Stimulated activated CD4-positive, alpha-beta T cell treated with anti-CD3 and anti-CD28 coated beads, Interleukin-1b, Interleukin-23, amount 100 ng/mL, for 24 hours (primary cell): ENCODE data around the gene F2RL1.
"Not testable (repeated sequence)": the region's sequence is repeated elsewhere in the genome, so short reads cannot be mapped to it uniquely, and the experiment has no call there.

ENCODE experiments used
- DNase-seq, 4 experiments: peaks; one replicate each; pipeline ENCODE4 v3.0.0-alpha.2; 2020; ENCODE audit warnings: low read depth in 4 of 4, low spot score in 1 of 4

F2RL1 gene, protein sequence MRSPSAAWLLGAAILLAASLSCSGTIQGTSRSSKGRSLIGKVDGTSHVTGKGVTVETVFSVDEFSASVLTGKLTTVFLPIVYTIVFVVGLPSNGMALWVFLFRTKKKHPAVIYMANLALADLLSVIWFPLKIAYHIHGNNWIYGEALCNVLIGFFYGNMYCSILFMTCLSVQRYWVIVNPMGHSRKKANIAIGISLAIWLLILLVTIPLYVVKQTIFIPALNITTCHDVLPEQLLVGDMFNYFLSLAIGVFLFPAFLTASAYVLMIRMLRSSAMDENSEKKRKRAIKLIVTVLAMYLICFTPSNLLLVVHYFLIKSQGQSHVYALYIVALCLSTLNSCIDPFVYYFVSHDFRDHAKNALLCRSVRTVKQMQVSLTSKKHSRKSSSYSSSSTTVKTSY

GRCh38 chr5:76818844-76819831 lies at the start of gene F2RL1:
Gene F2RL1, plus strand, starts transcription at chr5:76819030. Its CDS starts 153 bp downstream, at chr5:76819183.
- DNase-seq: peak in 2 of 4 experiments; percentile 20 to 36

DNA sequence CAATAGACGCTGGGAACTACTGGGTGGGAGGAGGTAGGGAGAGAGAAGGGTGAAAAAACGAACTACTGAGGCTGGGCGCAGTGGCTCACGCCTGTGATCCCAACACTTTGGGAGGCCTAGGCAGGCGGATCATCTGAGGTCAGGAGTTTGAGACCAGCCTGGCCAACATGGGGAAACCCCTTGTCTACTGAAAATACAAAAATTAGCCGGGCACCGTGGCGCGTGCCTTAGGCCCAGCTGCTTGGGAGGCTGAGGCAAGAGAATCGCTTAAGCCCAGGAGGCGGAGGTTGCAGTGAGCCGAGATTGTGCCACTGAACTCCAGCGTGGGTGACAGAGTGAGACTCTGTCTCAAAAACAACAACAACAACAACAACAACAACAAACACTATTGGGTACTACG lies 47.8 kb upstream of the F2RL1 start:
- not testable (repeated sequence) for DNase-seq

GRCh38 chr5:76771705-76772405 lies 47.0 kb upstream of the F2RL1 start:
- no peak for DNase-seq

- no peak for DNase-seq
Observed at GRCh38 chr5:76775921-76776320, 42.9 kb upstream of the F2RL1 start.

DNA sequence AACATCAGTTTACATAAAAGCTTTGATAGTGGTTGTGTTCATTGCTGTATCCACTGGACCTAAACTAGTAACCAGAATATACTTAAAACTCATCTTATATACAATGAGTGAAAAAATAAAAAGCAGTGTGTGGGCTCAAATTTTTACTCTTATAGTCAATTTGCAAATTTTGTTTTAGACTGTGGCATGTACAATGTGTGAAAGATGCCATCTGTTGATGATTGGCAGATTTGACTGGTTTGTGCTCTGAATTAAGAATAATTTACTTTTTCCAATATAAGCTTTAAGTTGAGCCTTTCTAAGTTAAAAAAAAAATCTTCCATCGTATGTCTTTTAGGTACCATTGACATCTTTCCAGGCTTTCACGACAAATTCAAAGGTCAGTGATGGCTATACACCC lies 42.4 kb upstream of the F2RL1 start:
- no peak for DNase-seq

DNA sequence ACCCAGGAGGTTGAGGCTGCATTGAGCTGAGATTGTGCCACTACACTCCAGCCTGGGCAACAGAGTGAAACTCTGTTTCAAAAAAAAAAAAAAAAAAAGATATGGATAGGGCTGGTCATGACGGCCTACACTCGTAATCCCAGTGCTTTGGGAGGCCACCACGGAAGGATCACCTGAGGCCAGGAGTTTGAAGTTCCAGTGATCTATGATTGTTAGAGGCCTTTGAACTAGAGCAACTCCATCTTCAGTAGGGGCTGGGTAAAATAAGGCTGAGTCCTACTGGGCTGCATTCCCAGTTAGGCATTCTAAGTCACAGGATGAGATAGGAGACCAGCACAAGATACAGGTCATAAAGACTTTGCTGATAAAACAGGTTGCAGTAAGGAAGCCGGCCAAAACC lies 38.2 kb upstream of the F2RL1 start:
- not testable (repeated sequence) for DNase-seq

- DNase-seq: no peak
Observed at GRCh38 chr5:76781775-76782174, 37.1 kb upstream of the F2RL1 start.

GRCh38 chr5:76782444-76782843 lies 36.4 kb upstream of the F2RL1 start:
- DNase-seq: no peak

GRCh38 chr5:76787237-76787636 lies 31.6 kb upstream of the F2RL1 start:
- no peak for DNase-seq

DNA sequence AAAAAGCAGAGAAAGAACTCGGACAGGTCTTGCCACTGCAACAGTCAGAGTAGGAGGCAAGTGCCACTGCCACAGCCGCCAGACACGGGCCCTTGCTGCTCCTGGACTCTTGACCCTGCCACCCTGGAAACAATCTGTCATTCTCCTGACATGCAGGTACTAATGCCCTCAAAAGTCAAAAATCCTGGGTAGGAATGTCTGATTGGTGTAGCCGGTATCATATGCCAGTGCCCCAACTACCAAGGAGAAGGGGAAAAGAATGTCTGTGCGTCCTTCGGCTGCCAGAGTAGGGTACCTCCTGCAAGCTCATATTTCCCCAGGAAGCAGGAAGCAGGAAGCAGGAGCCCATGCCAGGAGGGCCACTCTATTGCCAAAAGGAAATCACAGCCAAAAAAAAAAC lies 30.5 kb upstream of the F2RL1 start:
- DNase-seq: no peak

DNA sequence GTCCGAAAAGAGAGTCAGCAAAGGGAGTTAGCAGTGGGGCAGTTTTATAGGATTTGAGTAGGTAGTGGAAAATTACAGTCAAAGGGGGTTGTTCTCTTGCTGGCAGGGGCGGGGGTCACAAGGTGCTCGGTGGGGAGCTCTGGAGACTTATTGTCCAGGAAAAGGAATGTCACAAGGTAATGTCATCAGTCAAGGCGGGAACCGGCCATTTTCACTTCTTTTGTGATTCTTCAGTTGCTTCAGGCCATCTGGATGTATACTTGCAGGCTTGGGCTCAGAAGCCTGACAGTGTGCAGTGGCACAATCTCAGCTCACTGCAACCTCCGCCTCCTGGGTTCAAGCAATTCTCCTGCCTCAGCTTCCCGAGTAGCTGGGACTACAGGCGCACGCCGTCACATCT lies 29.6 kb upstream of the F2RL1 start:
- not testable (repeated sequence) for DNase-seq

DNA sequence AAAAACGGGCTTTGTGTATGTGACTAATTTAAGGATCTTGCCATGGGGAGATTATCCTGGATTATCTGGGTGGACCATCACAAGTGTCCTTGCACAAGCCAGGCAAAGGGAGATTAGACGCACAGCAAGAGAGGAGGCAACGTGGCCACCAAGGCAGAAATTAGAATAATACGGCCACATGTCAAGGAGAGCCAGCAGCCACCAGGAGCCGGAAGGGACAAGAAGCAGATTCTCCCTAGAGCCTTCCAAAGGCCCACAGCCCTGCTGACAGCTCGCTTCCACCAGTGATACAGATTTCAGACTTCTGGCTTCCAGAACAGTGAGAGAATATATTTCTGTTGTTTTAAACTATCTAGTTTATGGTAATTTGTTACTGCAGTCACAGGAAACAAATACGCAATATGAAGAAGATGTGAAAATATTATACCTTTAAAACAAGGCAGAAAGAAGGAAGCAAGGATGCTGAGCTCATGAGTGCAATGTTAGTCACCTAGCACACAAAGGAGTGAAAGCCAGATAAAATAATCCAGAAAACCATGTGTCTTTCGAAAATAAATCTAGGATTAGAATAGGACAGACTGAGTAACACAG lies 28.7 kb upstream of the F2RL1 start:
- DNase-seq: no peak

GRCh38 chr5:76790632-76791290 lies 28.1 kb upstream of the F2RL1 start:
- peak in 1 of 4 experiments; percentile 2 for DNase-seq

- DNase-seq: no peak
Observed at GRCh38 chr5:76791461-76791860, 27.4 kb upstream of the F2RL1 start.

GRCh38 chr5:76794871-76795270 lies 24.0 kb upstream of the F2RL1 start:
- DNase-seq: no peak

DNA sequence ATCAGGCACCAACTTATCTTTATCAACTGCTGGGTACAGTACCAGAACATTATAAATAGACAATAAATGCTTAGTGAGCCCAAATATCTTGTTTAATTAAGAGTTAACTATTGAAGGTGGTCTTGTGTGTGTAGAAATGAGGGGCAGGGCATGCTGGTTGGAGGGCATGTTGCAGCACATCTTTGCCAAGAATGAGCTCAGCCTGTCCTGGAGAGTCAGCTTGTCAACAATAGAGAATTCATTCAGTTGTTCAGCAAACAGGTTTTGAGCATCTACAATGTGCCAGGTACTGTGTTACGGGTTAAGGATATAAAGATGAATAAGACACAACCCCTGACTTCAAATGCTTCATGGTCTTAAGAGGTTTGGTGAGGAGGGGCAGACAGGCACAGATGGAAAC lies 19.2 kb upstream of the F2RL1 start:
- no peak for DNase-seq

DNA sequence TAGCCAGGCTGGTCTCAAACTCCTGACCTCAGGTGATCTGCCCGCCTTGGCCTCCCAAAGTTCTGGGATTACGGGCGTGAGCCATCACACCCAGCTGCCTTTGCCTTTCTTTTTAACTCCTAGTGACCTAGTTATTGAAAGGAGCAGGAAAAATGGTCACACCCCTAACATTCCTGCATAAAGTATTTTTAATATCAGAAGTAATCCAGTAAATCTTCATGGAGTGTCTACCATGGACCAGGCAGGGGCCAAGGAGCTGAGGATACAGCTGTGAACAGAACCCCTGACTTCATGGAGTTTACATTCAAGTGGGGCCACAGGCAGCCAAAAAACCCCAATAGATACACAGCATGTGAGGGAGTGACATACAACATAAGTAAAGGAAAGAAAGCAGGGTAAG lies 18.3 kb upstream of the F2RL1 start:
- DNase-seq: no peak

DNA sequence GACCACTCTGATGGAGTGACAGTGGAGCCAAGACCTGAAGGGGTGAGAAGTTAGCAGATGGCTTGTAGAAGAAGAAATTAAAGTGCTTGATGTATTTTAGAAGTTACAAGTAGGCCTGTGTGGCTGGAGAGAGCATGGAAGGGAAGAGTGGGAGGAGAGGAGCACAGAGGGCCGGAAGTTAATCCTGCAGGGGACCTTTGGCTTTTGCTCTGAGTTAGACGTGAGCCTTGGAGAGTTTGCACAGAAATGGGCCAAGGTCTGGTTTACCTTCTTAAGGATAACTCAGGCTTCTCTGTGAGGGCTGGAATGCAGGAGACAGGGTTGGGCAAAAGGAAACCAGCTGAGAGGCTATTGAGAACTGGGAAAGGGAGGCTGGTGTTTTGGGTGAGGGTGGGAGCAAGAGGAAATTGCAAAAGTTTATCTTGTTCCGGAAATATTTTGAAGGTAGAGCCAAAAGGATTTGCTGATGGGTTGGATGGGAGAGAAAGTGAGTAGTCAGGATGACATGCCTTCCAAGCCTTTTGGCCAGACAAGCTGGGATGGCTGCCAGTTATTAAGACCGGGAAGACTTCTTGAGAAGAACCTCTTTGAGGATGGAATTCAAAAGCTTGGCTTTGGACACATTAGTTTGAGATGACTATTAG lies 17.5 kb upstream of the F2RL1 start:
- DNase-seq: no peak

DNA sequence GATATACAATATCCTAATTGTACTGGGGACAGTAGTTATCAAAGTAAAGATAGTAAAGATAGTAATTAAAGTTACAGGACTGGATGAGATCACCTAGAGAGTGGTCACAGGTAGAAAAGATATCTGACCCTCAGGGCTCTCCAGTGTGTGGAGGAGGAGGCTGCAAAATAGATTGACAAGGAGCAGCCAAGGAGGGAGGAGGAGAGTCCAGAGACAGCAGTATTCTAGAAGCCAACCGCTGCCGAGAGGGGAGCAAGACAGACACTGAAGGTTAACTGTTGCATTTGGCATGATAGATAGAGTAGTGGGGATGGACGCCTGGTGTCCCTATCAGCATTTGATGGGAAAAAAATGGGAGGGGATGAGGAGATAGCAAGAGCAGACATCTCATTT lies 17.0 kb upstream of the F2RL1 start:
- no peak for DNase-seq

- no peak for DNase-seq
Observed at GRCh38 chr5:76804266-76804665, 14.6 kb upstream of the F2RL1 start.
